ACHN (cell line): Measurements from ENCODE around the gene PKLR.
"Not testable (repeated sequence)": the region's sequence is repeated elsewhere in the genome, so short reads cannot be mapped to it uniquely, and the experiment has no call there.

Experiments used
- DNase-seq: peaks from one replicate; pipeline ENCODE4 v3.0.0-alpha.2; 2015
- in situ Hi-C: cut with HindIII; loops from 2 replicates; pipeline ENCODE4 v1.10.0; 2017; ENCODE audit warnings: low sequenced_read_pairs, low pct_ligation_motif_present, low pct_unique_long_range_greater_than_20kb

The PKLR gene

GRCh38 chr1:155246796-155247195, 54.4 kb downstream of the PKLR start:
- DNase-seq, in situ Hi-C loops: not testable (repeated sequence)

GRCh38 chr1:155245163-155245524, 56.1 kb downstream of the PKLR start:
- in situ Hi-C loops: no loop called here
- DNase-seq: no peak

GRCh38 chr1:155244368-155245162, 56.7 kb downstream of the PKLR start:
- in situ Hi-C loops: no loop called here
- DNase-seq: peak; percentile 99

- DNase-seq: no peak
- in situ Hi-C loops: no loop called here
These were observed 58.4 kb downstream of the PKLR start for GRCh38 chr1:155242805-155243358.

- in situ Hi-C loops: no loop called here
These were observed 59.4 kb downstream of the PKLR start for GRCh38 chr1:155241841-155242264.

GRCh38 chr1:155241069-155241679, 60.1 kb downstream of the PKLR start:
- in situ Hi-C loops: no loop called here
- peak; percentile 87 for DNase-seq

More at GRCh38 chr1:155241841-155242264, 59.4 kb downstream of the PKLR start:
- no peak for DNase-seq
